ENCODE results near the gene PAPOLA.

PAPOLA gene

GRCh38 chr14:96582411-96582961 lies 80.3 kb downstream of the PAPOLA start:
- Histone ChIP-seq H3K27me3 (ENCODE audit: low read depth, low read length) (peaks cover 23% of the 10 kb centered on the region), H3K27ac (ENCODE audit: low read length) (no peak overlapping the region), H3K36me3 (replicated peaks; ENCODE audit: low read depth, low read length) (no peaks in the 10 kb centered on the region), H3K9ac (ENCODE audit: low read length) (no peak overlapping the region), H3K4me2 (ENCODE audit: low read length) (no peak overlapping the region), H3K4me3 (ENCODE audit: low read length) (no peak overlapping the region), H2AFZ (ENCODE audit: low read depth, low read length) (no peak overlapping the region), H3K4me1 (ENCODE audit: low read length) (peaks cover 12% of the 10 kb centered on the region), H4K20me1 (ENCODE audit: insufficient read depth, low read length) (no peaks in the 10 kb centered on the region), H3K79me2 (ENCODE audit: low read length) (no peaks in the 10 kb centered on the region), H3K9me3 (ENCODE audit: insufficient read depth, low read length) (no peaks in the 10 kb centered on the region)
- no peak for TF ChIP-seq CTCF (IDR thresholded peaks at IDR 0.05; ENCODE audit: low read depth, low read length)
- TF ChIP-seq EZH2phosphoT487 (IDR thresholded peaks at IDR 0.05; ENCODE audit: low read depth), result no peak

- Histone ChIP-seq H3K27ac (ENCODE audit: low read length) (no peak overlapping the region), H4K20me1 (ENCODE audit: insufficient read depth, low read length) (no peaks in the 10 kb centered on the region), H3K4me1 (ENCODE audit: low read length) (peaks cover 12% of the 10 kb centered on the region), H3K4me2 (ENCODE audit: low read length) (no peak overlapping the region), H3K79me2 (ENCODE audit: low read length) (no peaks in the 10 kb centered on the region), H2AFZ (ENCODE audit: low read depth, low read length) (no peak overlapping the region), H3K27me3 (ENCODE audit: low read depth, low read length) (peaks cover 23% of the 10 kb centered on the region), H3K36me3 (replicated peaks; ENCODE audit: low read depth, low read length) (no peaks in the 10 kb centered on the region), H3K4me3 (ENCODE audit: low read length) (no peak overlapping the region), H3K9ac (ENCODE audit: low read length) (no peak overlapping the region), H3K9me3 (ENCODE audit: insufficient read depth, low read length) (no peaks in the 10 kb centered on the region)
- TF ChIP-seq EZH2phosphoT487 (IDR thresholded peaks at IDR 0.05; ENCODE audit: low read depth) (no peak), CTCF (IDR thresholded peaks at IDR 0.05; ENCODE audit: low read depth, low read length) (no peak)
Observed at GRCh38 chr14:96582995-96583394, 80.8 kb downstream of the PAPOLA start.

GRCh38 chr14:96583569-96584041 lies 81.4 kb downstream of the PAPOLA start:
- Histone ChIP-seq H3K36me3 (replicated peaks; ENCODE audit: low read depth, low read length) (no peaks in the 10 kb centered on the region), H3K79me2 (ENCODE audit: low read length) (no peaks in the 10 kb centered on the region), H3K4me2 (ENCODE audit: low read length) (no peak overlapping the region), H4K20me1 (ENCODE audit: insufficient read depth, low read length) (no peaks in the 10 kb centered on the region), H3K9ac (ENCODE audit: low read length) (no peak overlapping the region), H3K27me3 (ENCODE audit: low read depth, low read length) (peaks cover 23% of the 10 kb centered on the region), H2AFZ (ENCODE audit: low read depth, low read length) (no peak overlapping the region), H3K27ac (ENCODE audit: low read length) (no peak overlapping the region), H3K9me3 (ENCODE audit: insufficient read depth, low read length) (no peaks in the 10 kb centered on the region), H3K4me1 (ENCODE audit: low read length) (peaks cover 12% of the 10 kb centered on the region), H3K4me3 (ENCODE audit: low read length) (no peak overlapping the region)
- TF ChIP-seq CTCF (IDR thresholded peaks at IDR 0.05; ENCODE audit: low read depth, low read length), result no peak
- TF ChIP-seq EZH2phosphoT487 (IDR thresholded peaks at IDR 0.05; ENCODE audit: low read depth), result no peak

GRCh38 chr14:96584199-96584906 lies 82.2 kb downstream of the PAPOLA start:
- Histone ChIP-seq H3K9me3 (ENCODE audit: insufficient read depth, low read length) (no peaks in the 10 kb centered on the region), H3K4me1 (ENCODE audit: low read length) (peaks cover 15% of the 10 kb centered on the region), H4K20me1 (ENCODE audit: insufficient read depth, low read length) (no peaks in the 10 kb centered on the region), H3K9ac (ENCODE audit: low read length) (peak overlapping the region; percentile 18; the same call in 1 of the 2 replicates), H3K36me3 (replicated peaks; ENCODE audit: low read depth, low read length) (no peaks in the 10 kb centered on the region), H3K27me3 (ENCODE audit: low read depth, low read length) (peaks cover 23% of the 10 kb centered on the region), H3K4me3 (ENCODE audit: low read length) (peak overlapping the region; percentile 68), H3K79me2 (ENCODE audit: low read length) (no peaks in the 10 kb centered on the region), H3K4me2 (ENCODE audit: low read length) (peak overlapping the region; percentile 78), H2AFZ (ENCODE audit: low read depth, low read length) (peak overlapping the region; percentile 82; the same call in 1 of the 2 replicates), H3K27ac (ENCODE audit: low read length) (no peak overlapping the region)
- TF ChIP-seq CTCF (IDR thresholded peaks at IDR 0.05; ENCODE audit: low read depth, low read length) (peak; percentile 81), EZH2phosphoT487 (IDR thresholded peaks at IDR 0.05; ENCODE audit: low read depth) (no peak)
